ENCODE data around the gene ADI1.

Gene ADI1

DNA sequence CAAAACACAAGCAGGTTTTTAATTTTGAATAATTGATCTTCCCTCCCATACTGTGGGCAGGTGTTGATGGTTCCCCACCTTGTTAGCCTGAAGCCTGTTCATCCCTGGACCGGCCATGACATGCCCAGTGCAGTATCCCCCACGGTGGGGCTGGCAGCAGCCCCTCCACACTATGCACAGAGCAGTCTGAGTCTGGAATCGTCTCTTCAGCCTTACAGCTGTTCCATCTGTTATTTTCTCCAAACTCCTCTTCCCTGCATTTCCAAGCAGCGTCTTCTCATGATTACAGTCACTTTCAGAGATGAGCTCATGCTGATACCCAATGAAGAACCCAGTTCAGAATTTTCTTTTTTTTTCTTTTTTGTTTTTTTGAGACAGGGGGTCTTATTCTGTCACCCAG is 68.2 kb downstream of the ADI1 start:
- H3K9me3 ChIP-seq (replicated peaks; ENCODE audit: insufficient read depth, low read length) = no peaks in the 10 kb centered on the region
- no peak for DNase-seq
- H3K36me3 ChIP-seq (replicated peaks; ENCODE audit: insufficient read depth, low read length) = no peaks in the 10 kb centered on the region
- no peaks in the 10 kb centered on the region for H3F3A ChIP-seq (ENCODE audit: insufficient read depth, low read length)
- no peaks in the 10 kb centered on the region for H3K4me1 ChIP-seq (ENCODE audit: low read length)
- no peaks in the 10 kb centered on the region for H4K20me1 ChIP-seq (ENCODE audit: insufficient read depth, low read length)
- no peak overlapping the region for H2AFZ ChIP-seq (ENCODE audit: low read length)
- H3K9me2 ChIP-seq (replicated peaks; ENCODE audit: insufficient read depth, low read length) = no peaks in the 10 kb centered on the region
- no peaks in the 10 kb centered on the region for H3K79me2 ChIP-seq (ENCODE audit: low read length)
- no peaks in the 10 kb centered on the region for H3K27me3 ChIP-seq (replicated peaks; ENCODE audit: insufficient read depth, low read length)
- TF ChIP-seq EZH2 (optimal IDR thresholded peaks at IDR 0.05; ENCODE audit: low read depth, low read length) (no peak), EZH2phosphoT487 (IDR thresholded peaks at IDR 0.05; ENCODE audit: low read length) (no peak)
- TF ChIP-seq, protein P1, sequence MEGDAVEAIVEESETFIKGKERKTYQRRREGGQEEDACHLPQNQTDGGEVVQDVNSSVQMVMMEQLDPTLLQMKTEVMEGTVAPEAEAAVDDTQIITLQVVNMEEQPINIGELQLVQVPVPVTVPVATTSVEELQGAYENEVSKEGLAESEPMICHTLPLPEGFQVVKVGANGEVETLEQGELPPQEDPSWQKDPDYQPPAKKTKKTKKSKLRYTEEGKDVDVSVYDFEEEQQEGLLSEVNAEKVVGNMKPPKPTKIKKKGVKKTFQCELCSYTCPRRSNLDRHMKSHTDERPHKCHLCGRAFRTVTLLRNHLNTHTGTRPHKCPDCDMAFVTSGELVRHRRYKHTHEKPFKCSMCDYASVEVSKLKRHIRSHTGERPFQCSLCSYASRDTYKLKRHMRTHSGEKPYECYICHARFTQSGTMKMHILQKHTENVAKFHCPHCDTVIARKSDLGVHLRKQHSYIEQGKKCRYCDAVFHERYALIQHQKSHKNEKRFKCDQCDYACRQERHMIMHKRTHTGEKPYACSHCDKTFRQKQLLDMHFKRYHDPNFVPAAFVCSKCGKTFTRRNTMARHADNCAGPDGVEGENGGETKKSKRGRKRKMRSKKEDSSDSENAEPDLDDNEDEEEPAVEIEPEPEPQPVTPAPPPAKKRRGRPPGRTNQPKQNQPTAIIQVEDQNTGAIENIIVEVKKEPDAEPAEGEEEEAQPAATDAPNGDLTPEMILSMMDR (IDR thresholded peaks at IDR 0.05; ENCODE audit: low read length) = no peak
- H3K4me2 ChIP-seq (ENCODE audit: low read depth, low read length) = no peak overlapping the region
- no peak overlapping the region for H3K27ac ChIP-seq (ENCODE audit: low read length)
- H3K9ac ChIP-seq (ENCODE audit: low read length) = no peak overlapping the region
- H3K4me3 ChIP-seq (ENCODE audit: low read length) = no peak overlapping the region

DNA sequence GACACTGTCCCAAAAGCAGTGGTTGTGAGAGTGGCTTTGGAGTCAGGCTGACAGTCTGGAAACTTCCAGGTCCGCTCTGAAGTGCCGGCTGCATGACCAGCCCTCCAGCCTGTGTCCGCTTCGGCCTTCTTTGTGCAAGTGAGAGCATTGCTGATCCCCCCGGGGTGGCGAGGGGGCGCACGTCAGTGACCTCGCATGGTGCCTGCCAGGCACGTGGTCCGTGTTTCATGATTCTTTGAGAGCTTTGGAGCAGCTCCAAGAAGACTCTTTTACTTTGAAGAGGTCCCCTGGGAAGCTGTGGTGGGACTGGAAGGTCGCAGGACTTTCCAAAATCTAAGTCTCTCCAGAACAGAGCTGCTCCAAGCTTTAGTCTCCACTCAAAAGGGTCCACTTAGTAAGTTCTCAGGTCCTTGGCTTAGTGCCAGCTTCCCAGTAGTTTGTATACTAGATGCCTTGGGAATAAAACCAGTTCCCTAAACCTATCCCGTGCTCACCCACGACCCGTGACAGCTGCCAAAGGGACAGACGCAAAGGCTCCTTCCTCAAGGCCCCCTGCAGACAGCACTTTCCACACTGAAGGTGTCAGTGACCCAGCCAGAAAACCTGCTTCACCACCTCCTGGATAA is 68.8 kb downstream of the ADI1 start:
- H3K4me3 ChIP-seq (ENCODE audit: low read length) = no peak overlapping the region
- no peak overlapping the region for H3K9ac ChIP-seq (ENCODE audit: low read length)
- no peaks in the 10 kb centered on the region for H3F3A ChIP-seq (ENCODE audit: insufficient read depth, low read length)
- DNase-seq = no peak
- H2AFZ ChIP-seq (ENCODE audit: low read length) = no peak overlapping the region
- H3K9me2 ChIP-seq (replicated peaks; ENCODE audit: insufficient read depth, low read length) = no peaks in the 10 kb centered on the region
- H3K79me2 ChIP-seq (ENCODE audit: low read length) = no peaks in the 10 kb centered on the region
- H3K27me3 ChIP-seq (replicated peaks; ENCODE audit: insufficient read depth, low read length) = no peaks in the 10 kb centered on the region
- no peak for TF ChIP-seq EZH2 (optimal IDR thresholded peaks at IDR 0.05; ENCODE audit: low read depth, low read length)
- no peak for TF ChIP-seq EZH2phosphoT487 (IDR thresholded peaks at IDR 0.05; ENCODE audit: low read length)
- TF ChIP-seq, protein P1 (IDR thresholded peaks at IDR 0.05; ENCODE audit: low read length) = no peak
- H3K36me3 ChIP-seq (replicated peaks; ENCODE audit: insufficient read depth, low read length) = no peaks in the 10 kb centered on the region
- no peaks in the 10 kb centered on the region for H3K9me3 ChIP-seq (replicated peaks; ENCODE audit: insufficient read depth, low read length)
- H4K20me1 ChIP-seq (ENCODE audit: insufficient read depth, low read length) = no peaks in the 10 kb centered on the region
- H3K4me2 ChIP-seq (ENCODE audit: low read depth, low read length) = no peak overlapping the region
- H3K4me1 ChIP-seq (ENCODE audit: low read length) = no peaks in the 10 kb centered on the region
- no peak overlapping the region for H3K27ac ChIP-seq (ENCODE audit: low read length)

DNA sequence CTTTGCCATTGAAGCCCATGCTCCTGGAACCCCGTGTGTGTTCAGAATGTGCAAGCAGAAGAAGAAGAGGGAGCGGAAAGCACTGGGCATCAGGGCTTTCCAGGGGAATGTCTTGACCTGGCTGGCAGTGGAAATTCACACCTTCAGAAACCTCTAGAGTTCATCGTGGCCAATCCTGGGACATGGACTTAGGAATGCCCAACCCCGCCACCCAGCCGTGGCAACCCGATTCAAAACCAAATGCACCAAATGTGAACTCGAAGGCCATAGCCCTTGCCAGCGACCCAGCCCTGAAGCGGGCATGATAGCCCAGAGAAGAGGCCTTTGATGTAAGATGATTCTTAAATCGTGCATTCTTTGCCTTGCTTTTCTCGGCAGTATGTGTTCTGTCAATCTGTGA is 69.4 kb downstream of the ADI1 start:
- TF ChIP-seq, protein P1 (IDR thresholded peaks at IDR 0.05; ENCODE audit: low read length) = no peak
- TF ChIP-seq EZH2phosphoT487 (IDR thresholded peaks at IDR 0.05; ENCODE audit: low read length) (no peak), EZH2 (optimal IDR thresholded peaks at IDR 0.05; ENCODE audit: low read depth, low read length) (no peak)
- Histone ChIP-seq H3K79me2 (ENCODE audit: low read length) (no peaks in the 10 kb centered on the region), H3K4me1 (ENCODE audit: low read length) (no peaks in the 10 kb centered on the region), H3K27ac (ENCODE audit: low read length) (no peak overlapping the region), H3F3A (ENCODE audit: insufficient read depth, low read length) (no peaks in the 10 kb centered on the region), H3K9me3 (replicated peaks; ENCODE audit: insufficient read depth, low read length) (no peaks in the 10 kb centered on the region), H3K9ac (ENCODE audit: low read length) (no peak overlapping the region), H4K20me1 (ENCODE audit: insufficient read depth, low read length) (no peaks in the 10 kb centered on the region), H3K9me2 (replicated peaks; ENCODE audit: insufficient read depth, low read length) (no peaks in the 10 kb centered on the region), H2AFZ (ENCODE audit: low read length) (no peak overlapping the region), H3K36me3 (replicated peaks; ENCODE audit: insufficient read depth, low read length) (no peaks in the 10 kb centered on the region), H3K4me3 (ENCODE audit: low read length) (no peak overlapping the region), H3K27me3 (replicated peaks; ENCODE audit: insufficient read depth, low read length) (no peaks in the 10 kb centered on the region), H3K4me2 (ENCODE audit: low read depth, low read length) (no peak overlapping the region)
- DNase-seq = no peak

Measured in MM.1S (cell line).